HG03558 (cell line): Measurements from ENCODE around the gene ATIC.
"Not testable (repeated sequence)": the region's sequence is repeated elsewhere in the genome, so short reads cannot be mapped to it uniquely, and the experiment has no call there.

Source experiments
- ATAC-seq: cut with Tn5 transposase; IDR thresholded peaks from one replicate; pipeline ENCODE4 v1.9.1; 2021; ENCODE audit warnings: moderate number of reproducible peaks; ENCODE audit not compliant: unreplicated experiment; ENCODE audit errors: extremely low read depth

The ATIC gene

GRCh38 chr2:215358891-215359575, 47.2 kb downstream of the ATIC start:
- ATAC-seq, result no peak

- ATAC-seq, result no peak
Observed at GRCh38 chr2:215359576-215359922, 47.7 kb downstream of the ATIC start.

- not testable (repeated sequence) for ATAC-seq
Observed at GRCh38 chr2:215360059-215360458, 48.2 kb downstream of the ATIC start.

DNA sequence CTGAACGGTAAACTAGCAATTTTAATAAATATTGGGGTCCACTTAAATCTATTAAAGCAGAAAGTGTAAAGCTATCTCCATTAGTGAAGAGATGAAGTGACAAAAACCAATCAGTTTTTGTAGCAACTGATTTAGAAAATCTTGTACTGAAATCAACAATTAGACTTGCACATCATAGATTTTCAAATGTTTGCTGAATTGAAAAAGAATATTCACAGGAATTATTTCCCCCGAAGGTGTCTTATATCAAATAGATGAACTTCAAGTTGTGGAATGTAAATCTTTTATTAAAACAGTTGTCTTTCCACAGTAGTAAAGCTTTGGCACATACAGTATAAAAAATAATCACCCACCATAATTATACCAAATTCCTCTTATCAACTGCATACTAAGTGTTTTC, 48.7 kb downstream of the ATIC start:
- no peak for ATAC-seq

- no peak for ATAC-seq
Observed at GRCh38 chr2:215361211-215361875, 49.5 kb downstream of the ATIC start.

DNA sequence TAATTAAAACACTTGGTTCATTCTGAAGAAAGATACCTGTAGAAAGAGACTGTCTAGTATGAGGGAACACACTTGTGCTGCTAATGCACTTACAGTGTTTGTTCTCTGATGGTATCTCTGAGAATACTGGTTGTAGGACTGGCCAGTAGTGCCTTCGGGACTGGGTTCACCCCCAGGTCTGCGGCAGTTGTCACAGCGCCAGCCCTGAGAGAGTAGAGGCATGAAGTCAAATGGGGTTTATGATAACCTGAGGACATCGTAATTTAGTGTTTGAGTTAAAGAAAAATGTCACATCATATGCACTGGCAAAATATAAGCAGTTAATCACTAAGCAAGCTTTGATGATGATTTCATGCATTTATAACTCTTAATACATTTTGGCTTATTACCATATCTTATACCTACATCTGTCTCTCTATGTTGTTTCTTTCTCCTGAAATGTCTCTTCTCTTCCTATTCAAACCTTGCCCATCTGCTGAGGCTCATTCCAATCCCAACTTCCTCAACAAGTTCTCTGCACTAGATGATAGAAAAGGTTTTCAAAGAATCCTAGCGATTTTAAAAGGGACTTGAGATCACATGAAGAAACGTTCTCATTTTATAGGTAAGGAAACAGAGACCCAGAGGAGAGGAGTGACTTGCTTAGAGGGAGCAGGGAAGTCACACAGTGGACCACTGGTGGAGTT, 50.2 kb downstream of the ATIC start:
- ATAC-seq, result no peak

DNA sequence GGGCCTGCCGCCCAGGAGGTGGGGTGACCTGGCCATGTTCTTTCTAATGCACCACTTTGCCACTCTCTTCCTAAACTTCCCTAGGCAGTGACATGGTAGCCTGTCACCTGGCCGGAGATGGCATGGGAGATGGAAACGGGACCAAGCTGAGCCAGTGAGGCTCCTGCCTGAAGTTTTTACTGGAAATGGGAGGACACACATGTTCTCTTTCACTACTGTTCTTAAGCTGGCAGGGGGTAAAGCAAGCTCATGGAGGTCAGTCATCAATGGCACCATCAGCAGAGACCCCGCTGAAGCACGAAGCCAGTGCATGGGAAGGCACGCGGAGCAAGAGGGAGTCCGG, 50.7 kb downstream of the ATIC start:
- no peak for ATAC-seq

DNA sequence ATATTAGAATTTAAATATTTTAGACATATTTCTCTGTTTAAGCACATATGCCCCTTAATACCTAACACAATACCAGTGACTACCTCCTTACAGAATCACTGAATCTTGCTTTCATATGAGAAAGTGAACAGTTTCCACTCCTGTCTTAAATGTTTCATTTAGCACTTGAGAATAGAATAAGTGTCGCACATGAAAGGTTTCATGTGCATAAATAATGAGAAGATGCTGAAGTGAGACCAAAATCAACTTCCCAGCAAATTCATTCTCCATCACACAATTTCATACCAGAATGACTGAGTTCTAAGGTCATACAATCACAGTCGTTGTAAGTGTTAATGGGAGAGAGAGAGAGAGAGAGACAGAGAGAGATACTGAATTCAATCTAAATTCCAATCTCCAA, 51.2 kb downstream of the ATIC start:
- no peak for ATAC-seq

DNA sequence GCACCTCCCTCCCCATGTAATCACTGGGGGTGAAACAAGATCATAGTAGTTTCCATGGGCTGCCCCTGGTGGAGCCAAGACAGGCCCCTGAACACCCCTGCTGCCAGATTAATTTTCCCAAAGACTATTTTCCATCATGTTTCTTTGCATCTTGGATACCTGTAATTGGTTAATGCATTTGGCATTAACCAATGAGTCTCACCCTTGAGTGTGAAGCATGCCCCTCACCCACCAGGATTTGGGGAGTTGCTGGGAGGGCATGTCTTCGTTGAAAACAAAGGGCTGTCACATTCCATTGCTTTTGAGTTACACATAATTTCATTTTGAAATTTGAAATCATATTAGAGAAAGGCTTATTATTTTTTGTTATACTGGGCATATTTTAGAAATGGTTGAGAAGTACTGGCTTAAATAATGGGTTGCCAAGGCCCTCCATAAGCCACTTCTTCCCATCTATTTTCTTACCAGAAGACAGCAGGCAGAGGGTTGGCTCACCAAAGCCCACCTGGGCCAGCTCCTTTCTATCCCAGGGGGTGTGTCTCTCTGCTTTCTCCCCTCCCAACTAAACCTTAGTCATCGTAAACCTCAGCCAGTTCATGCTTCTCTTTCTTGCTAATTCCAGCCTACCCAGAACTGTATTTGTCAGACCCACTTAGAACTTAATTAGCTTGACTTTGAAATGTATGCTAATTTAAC, 51.8 kb downstream of the ATIC start:
- no peak for ATAC-seq

- no peak for ATAC-seq
Observed at GRCh38 chr2:215364157-215365155, 52.6 kb downstream of the ATIC start.

DNA sequence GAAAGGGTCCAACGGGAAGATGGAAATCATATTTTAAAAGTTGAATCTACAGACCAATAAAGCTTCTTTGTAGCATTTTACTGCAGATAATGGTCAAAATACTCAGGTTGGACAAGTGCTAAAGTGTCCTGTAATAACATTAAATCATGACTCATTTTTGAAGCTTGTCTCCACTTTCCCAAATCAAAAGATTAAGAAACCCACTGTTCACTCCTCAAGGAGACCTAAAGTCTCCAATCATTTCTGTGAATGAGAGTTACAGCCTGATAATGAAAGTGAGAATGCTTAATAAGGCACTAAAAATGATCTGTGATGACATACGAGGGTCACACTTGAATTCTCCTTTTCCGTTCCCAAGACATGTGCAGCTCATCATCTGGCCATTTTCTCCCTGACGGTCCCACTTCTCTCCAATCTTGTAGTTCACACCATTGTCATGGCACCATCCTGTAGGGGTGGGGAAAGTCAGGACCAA, 53.4 kb downstream of the ATIC start:
- no peak for ATAC-seq

DNA sequence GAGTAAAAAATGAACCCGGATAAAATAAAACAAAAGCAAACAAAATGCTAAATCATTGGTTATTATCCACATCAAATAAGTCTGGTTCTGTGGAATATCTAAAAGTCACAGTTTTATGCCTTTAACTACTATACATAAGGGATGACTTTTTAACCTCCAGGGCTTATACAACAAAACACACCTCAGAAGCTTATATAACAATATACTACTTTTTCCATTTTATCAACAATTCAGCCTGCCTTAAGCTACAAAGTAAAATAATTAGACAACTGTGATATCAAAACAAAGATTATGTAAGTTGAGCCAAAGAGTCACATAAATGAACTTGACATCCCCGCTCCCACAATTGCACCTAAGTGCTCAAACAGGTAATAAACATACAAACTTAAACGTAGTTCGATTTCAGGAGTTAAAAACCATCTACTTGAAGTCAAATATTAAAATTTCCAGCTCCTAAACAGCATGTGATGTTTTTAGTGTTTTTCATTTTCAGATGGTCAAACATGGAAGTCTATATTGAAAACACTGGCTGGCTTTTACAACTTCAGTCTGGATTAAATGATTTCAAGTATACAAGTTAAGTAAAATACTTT, 54.7 kb downstream of the ATIC start:
- no peak for ATAC-seq

DNA sequence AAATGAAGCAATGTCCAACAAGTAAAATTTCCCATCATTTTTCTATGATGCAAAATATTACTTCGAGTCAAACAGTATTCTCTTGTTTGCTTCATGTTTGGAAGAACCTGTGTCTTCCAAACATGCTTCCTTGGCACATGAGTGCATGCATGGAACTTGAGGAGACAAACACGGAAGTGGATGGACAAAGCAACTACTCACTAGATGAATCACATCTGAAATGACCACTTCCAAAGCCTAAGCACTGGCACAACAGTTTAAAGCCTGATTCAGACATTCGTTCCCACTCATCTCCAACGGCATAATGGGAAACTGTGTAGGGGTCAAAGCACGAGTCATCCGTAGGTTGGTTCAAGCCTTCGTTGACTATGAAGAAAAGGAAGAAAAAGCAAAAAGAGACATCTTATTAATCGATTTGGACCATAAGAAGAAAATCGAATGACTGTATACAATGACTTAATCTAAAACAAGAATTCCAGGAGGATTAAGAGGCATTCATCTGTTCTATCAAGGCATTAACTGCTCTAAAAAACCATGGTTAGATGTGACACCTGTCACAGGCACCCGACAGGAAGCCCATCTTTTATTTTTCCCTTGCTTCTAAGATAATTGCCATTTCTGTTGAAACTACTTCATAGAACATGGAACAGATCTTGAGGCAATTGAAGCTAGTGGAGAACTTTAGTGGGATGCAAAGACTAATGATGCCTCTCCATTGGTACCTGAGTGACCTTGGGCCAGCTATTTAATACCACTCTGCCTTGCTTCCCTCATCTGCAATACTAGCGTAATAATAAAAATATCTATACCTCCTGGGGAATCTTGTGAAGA, 56.0 kb downstream of the ATIC start:
- ATAC-seq, result no peak

- no peak for ATAC-seq
Observed at GRCh38 chr2:215368493-215368809, 56.6 kb downstream of the ATIC start.

- no peak for ATAC-seq
Observed at GRCh38 chr2:215369181-215369760, 57.4 kb downstream of the ATIC start.

DNA sequence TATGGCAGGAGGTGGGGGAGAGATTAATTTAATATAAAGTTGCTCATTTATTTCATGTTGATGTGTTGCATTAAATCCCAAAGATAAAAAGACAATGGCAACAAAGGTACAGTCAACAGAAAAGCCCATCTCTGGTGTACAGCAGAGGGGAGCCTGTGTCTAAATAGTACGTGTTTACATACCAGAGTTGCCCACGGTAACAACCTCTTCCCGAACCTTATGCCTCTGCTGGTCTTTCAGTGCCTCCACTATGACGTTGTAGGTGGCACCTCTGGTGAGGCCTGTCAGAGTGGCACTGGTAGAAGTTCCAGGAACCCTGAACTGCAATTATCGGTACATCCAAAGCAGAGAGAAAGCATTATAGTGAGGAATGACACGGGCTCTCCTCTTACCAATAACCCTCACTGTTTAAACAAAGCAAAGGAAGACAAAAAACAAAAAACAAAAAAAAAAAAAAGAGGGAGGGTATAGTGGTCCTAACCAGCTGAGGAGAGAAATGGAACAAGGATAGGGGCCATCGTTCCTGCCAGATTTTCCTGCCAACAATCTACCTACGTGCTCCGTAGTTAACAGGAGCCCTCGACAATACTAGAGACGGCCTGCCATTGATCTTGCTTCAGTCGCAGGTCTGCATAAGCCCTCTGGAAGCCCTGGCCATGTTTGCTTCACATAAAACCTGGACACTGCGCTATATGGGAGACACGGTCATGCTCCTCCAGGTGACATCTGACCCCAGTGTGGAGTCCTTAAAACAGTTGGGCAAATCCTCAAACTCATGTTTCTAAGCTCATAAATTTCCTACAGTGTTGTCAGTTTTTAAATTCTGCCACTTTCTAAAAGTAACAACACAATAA, 58.5 kb downstream of the ATIC start:
- no peak for ATAC-seq
